Measurements from ENCODE around the gene PPIC.

PPIC gene

GRCh38 chr5:123059455-123059854 lies 22.9 kb upstream of the PPIC start:
- TF ChIP-seq POLR2AphosphoS5 (IDR thresholded peaks at IDR 0.05; ENCODE audit: low read depth, low read length) (no peak), POU2F2 (IDR thresholded peaks at IDR 0.05; ENCODE audit: low read depth, low read length) (no peak), SPI1 (IDR thresholded peaks at IDR 0.05; ENCODE audit: low read depth, low read length) (no peak), POLR2A (IDR thresholded peaks at IDR 0.05; ENCODE audit: low read depth, low read length) (no peak), PAX5 (IDR thresholded peaks at IDR 0.05; ENCODE audit: insufficient read depth, low read length, severe bottlenecking) (no peak), TAF1 (IDR thresholded peaks at IDR 0.05; ENCODE audit: low read depth, low read length) (no peak)
- FAIRE-seq (no peak), DNase-seq (ENCODE audit: insufficient read length, low spot score) (no peak)

GRCh38 chr5:123051206-123051605 lies 14.7 kb upstream of the PPIC start:
- DNase-seq (ENCODE audit: insufficient read length, low spot score) (no peak), FAIRE-seq (no peak)
- no peak for TF ChIP-seq PAX5 (IDR thresholded peaks at IDR 0.05; ENCODE audit: insufficient read depth, low read length, severe bottlenecking)
- no peak for TF ChIP-seq POLR2AphosphoS5 (IDR thresholded peaks at IDR 0.05; ENCODE audit: low read depth, low read length)
- TF ChIP-seq POLR2A (IDR thresholded peaks at IDR 0.05; ENCODE audit: low read depth, low read length), result no peak
- TF ChIP-seq TAF1 (IDR thresholded peaks at IDR 0.05; ENCODE audit: low read depth, low read length), result no peak
- no peak for TF ChIP-seq POU2F2 (IDR thresholded peaks at IDR 0.05; ENCODE audit: low read depth, low read length)
- no peak for TF ChIP-seq SPI1 (IDR thresholded peaks at IDR 0.05; ENCODE audit: low read depth, low read length)

DNA sequence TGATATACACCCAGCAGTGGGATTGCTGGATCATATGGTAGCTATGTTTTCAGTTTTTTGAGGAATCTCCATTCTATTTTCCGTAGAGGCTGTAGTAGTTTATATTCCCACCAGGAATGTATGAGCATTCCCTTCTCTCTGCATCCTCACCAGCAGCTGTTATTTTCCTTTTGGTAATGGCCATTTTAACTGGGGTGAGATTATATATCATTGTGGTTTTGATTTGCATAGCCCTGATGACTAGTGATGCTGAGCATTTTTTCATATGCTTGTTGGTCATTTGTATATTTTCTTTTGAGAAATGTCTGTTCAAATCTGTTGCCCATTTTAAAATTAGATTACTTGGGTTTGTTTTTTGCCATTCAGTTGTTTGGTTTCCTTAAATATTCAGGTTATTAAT lies 11.2 kb upstream of the PPIC start:
- TF ChIP-seq POLR2A (IDR thresholded peaks at IDR 0.05; ENCODE audit: low read depth, low read length), result no peak
- TF ChIP-seq PAX5 (IDR thresholded peaks at IDR 0.05; ENCODE audit: insufficient read depth, low read length, severe bottlenecking), result no peak
- TF ChIP-seq POLR2AphosphoS5 (IDR thresholded peaks at IDR 0.05; ENCODE audit: low read depth, low read length), result no peak
- TF ChIP-seq TAF1 (IDR thresholded peaks at IDR 0.05; ENCODE audit: low read depth, low read length), result no peak
- TF ChIP-seq POU2F2 (IDR thresholded peaks at IDR 0.05; ENCODE audit: low read depth, low read length), result no peak
- TF ChIP-seq SPI1 (IDR thresholded peaks at IDR 0.05; ENCODE audit: low read depth, low read length), result no peak
- DNase-seq (ENCODE audit: insufficient read length, low spot score) (no peak), FAIRE-seq (no peak)

DNA sequence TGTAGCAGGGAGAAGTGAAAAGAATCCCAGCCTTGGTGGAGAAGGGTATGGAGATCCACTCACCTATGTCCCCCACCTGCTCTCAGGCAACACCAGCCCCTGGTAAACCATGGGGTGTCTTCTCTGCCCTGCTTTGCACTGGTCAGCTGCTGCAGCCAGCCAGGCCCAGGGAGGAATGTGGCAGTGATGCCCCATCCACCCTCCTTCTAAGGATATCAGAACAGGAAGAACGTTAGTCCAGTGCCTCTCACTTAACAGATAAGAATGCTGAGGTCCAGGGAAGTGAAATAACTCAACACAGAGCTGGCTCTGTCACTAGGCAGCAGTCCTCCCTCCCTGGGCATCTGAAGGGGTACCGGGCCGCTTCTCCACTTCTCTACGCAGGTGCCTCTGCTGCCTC lies 9.7 kb upstream of the PPIC start:
- no peak for TF ChIP-seq POLR2A (IDR thresholded peaks at IDR 0.05; ENCODE audit: low read depth, low read length)
- no peak for TF ChIP-seq PAX5 (IDR thresholded peaks at IDR 0.05; ENCODE audit: insufficient read depth, low read length, severe bottlenecking)
- TF ChIP-seq SPI1 (IDR thresholded peaks at IDR 0.05; ENCODE audit: low read depth, low read length), result no peak
- no peak for TF ChIP-seq POLR2AphosphoS5 (IDR thresholded peaks at IDR 0.05; ENCODE audit: low read depth, low read length)
- TF ChIP-seq POU2F2 (IDR thresholded peaks at IDR 0.05; ENCODE audit: low read depth, low read length), result no peak
- no peak for TF ChIP-seq TAF1 (IDR thresholded peaks at IDR 0.05; ENCODE audit: low read depth, low read length)
- DNase-seq (ENCODE audit: insufficient read length, low spot score) (no peak), FAIRE-seq (no peak)

DNA sequence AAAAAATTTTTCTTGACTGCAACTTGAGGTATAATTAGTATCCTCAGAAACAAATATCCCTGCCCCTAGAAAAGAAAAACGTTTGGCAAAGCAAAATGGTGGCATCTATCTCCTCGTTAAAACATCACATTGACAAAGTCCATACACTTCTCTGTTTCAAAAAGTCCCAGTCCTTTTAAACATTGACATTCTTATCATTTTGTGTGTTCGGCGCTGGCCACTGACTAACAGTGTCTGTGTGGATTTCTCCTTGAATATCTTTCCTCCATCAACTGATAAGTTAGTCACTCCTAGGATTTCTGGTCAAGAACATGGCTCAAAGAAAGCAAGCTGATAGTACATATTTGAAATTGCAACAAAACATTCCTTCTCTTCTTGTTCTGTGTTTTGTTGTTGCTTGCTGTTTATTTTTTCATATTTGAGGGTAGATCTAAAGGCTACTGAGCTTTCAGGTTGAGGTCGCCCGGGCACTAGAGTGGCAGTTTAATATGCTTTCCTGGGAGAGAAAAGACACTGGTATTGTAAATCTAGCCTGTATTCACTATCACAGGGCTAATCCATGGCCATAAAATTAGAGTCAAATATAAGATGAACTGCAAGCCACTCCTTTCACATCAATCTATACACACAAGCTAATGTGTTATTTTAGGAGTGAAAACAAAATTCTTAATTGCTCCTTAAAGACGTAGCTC lies 8.5 kb upstream of the PPIC start:
- FAIRE-seq (no peak), DNase-seq (ENCODE audit: insufficient read length, low spot score) (no peak)
- TF ChIP-seq TAF1 (IDR thresholded peaks at IDR 0.05; ENCODE audit: low read depth, low read length) (no peak), POLR2A (IDR thresholded peaks at IDR 0.05; ENCODE audit: low read depth, low read length) (no peak)

DNA sequence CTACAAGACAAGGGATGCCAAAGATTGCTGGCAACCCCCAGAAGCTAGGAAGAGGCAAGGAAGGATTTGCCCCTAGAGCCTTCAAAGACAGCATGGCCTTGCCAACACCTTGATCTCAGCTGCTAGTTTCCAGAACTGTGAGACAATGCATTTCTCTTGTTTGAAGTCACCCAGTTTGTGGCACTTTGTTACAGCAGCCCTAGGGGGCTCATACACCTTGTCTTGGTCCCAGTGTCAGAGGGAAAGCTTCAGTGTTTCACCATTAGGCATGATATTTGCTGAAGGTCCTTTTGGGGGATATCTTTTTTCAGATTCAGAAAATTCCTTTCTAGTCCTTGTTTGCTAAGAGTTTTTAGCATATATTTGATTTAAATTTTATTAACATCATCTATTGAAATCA lies 3.1 kb upstream of the PPIC start:
- no peak for FAIRE-seq

DNA sequence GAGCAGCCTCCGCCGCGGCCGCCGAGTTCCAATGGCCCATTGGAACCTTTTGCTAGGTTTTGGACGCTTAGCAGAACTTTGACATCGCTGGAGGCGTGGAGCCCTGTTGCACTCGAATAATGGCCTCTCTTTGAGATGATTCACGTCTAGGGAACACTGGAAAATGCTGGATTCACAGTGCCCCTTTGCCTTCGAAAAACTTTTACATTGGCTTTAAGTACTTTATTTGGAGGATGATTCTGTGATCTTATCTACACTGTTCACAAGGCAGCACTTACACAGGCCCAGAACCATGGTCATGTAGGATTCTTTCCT lies 536 bp upstream of the PPIC start:
- FAIRE-seq, result peak; percentile 35

More for the DNA sequence above, 3.1 kb upstream of the PPIC start:
- DNase-seq (ENCODE audit: insufficient read length, low spot score), result no peak
- TF ChIP-seq PAX5 (IDR thresholded peaks at IDR 0.05; ENCODE audit: insufficient read depth, low read length, severe bottlenecking), result no peak

GRCh38 chr5:123035918-123036390 lies 571 bp downstream of the PPIC start:
- DNase-seq (ENCODE audit: insufficient read length, low spot score) (peak; percentile 30), FAIRE-seq (no peak)
- no peak for TF ChIP-seq SPI1 (IDR thresholded peaks at IDR 0.05; ENCODE audit: low read depth, low read length)
- TF ChIP-seq POLR2AphosphoS5 (IDR thresholded peaks at IDR 0.05; ENCODE audit: low read depth, low read length), result no peak
- TF ChIP-seq POLR2A (IDR thresholded peaks at IDR 0.05; ENCODE audit: low read depth, low read length), result no peak
- TF ChIP-seq PAX5 (IDR thresholded peaks at IDR 0.05; ENCODE audit: insufficient read depth, low read length, severe bottlenecking), result no peak
- TF ChIP-seq POU2F2 (IDR thresholded peaks at IDR 0.05; ENCODE audit: low read depth, low read length), result no peak

More for the DNA sequence above, 536 bp upstream of the PPIC start:
- TF ChIP-seq POU2F2 (IDR thresholded peaks at IDR 0.05; ENCODE audit: low read depth, low read length) (no peak), POLR2A (IDR thresholded peaks at IDR 0.05; ENCODE audit: low read depth, low read length) (no peak), PAX5 (IDR thresholded peaks at IDR 0.05; ENCODE audit: insufficient read depth, low read length, severe bottlenecking) (no peak)
- DNase-seq (ENCODE audit: insufficient read length, low spot score), result no peak

DNA sequence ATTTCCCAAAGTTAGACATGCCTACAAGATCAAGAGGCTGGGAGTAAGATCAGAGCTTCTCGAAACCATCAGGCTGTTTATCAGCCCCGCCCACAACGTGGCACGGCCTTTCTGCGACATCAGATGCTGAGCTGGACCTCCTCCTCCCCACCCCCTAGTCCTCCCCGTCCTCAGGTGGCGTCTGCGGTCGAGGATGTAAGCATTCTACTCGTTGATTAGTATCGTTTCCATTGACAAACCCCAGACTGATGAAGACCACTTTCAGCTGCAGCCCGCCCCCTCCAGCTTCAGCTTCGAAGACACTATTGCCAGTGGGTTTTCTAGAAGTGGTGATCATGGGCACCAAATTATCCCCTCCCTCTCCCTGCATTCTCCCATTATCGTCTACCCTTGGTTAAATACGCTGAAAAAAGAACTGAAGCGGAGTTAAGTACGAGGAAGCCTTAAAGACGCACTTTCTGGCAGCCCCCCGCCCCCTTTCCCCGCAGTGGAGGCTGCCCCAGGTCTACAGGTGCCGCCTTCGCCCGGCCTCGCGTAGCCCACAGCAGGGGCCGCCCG lies 1.1 kb downstream of the PPIC start:
- FAIRE-seq (peak; percentile 54), DNase-seq (ENCODE audit: insufficient read length, low spot score) (peak; percentile 35)
- TF ChIP-seq PAX5 (IDR thresholded peaks at IDR 0.05; ENCODE audit: insufficient read depth, low read length, severe bottlenecking) (no peak), SPI1 (IDR thresholded peaks at IDR 0.05; ENCODE audit: low read depth, low read length) (no peak), POLR2AphosphoS5 (IDR thresholded peaks at IDR 0.05; ENCODE audit: low read depth, low read length) (no peak), POLR2A (IDR thresholded peaks at IDR 0.05; ENCODE audit: low read depth, low read length) (no peak), POU2F2 (IDR thresholded peaks at IDR 0.05; ENCODE audit: low read depth, low read length) (no peak), TAF1 (IDR thresholded peaks at IDR 0.05; ENCODE audit: low read depth, low read length) (no peak)

GRCh38 chr5:123033157-123033671 lies 3.3 kb downstream of the PPIC start:
- TF ChIP-seq POLR2A (IDR thresholded peaks at IDR 0.05; ENCODE audit: low read depth, low read length), result no peak
- no peak for TF ChIP-seq POU2F2 (IDR thresholded peaks at IDR 0.05; ENCODE audit: low read depth, low read length)
- FAIRE-seq (no peak), DNase-seq (ENCODE audit: insufficient read length, low spot score) (no peak)
